PFSK-1 (cell line): ENCODE measurements around the gene SHISAL1.

Experiments
- FOXP2 ChIP-seq: optimal IDR thresholded peaks from 2 replicates; pipeline ENCODE3; 2011; ENCODE audit warnings: borderline replicate concordance, control low read depth, inconsistent platforms; ENCODE audit not compliant: insufficient read depth; ENCODE audit errors: extremely low read length, extremely low read depth
- POLR2AphosphoS5 ChIP-seq: IDR thresholded peaks from 2 replicates; pipeline ENCODE4 v1.6.1; 2012; ENCODE audit warnings: low read depth, mild to moderate bottlenecking, control low read depth, low read length, moderate library complexity
- REST ChIP-seq, 2 experiments: IDR thresholded peaks; 2 replicates each; pipeline versions ENCODE4 v1.6.1 to v1.8.0; 2011 to 2012; ENCODE audit warnings: low read depth in 2 of 2, low read length in 2 of 2, control low read depth in 1 of 2, inconsistent platforms in 1 of 2, mild to moderate bottlenecking in 1 of 2, moderate library complexity in 1 of 2; ENCODE audit not compliant: insufficient read depth in 1 of 2
- SIN3A ChIP-seq: IDR thresholded peaks from 2 replicates; pipeline ENCODE4 v1.6.1; 2012; ENCODE audit warnings: mild to moderate bottlenecking, low read length, moderate library complexity, borderline replicate concordance; ENCODE audit not compliant: insufficient read depth
- TAF1 ChIP-seq: IDR thresholded peaks from 2 replicates; pipeline ENCODE4 v1.6.1; 2012; ENCODE audit warnings: low read length, control low read depth, borderline replicate concordance; ENCODE audit not compliant: insufficient read depth

Gene SHISAL1

GRCh38 chr22:44307509-44308169 is 5.1 kb downstream of the SHISAL1 start:
- TF ChIP-seq REST (IDR thresholded peaks at IDR 0.05; ENCODE audit: insufficient read depth in 1 of 2, low read depth in 2 of 2, low read length in 2 of 2) (no peak), TAF1 (no peak), FOXP2 (no peak), SIN3A (no peak), POLR2AphosphoS5 (no peak)

DNA sequence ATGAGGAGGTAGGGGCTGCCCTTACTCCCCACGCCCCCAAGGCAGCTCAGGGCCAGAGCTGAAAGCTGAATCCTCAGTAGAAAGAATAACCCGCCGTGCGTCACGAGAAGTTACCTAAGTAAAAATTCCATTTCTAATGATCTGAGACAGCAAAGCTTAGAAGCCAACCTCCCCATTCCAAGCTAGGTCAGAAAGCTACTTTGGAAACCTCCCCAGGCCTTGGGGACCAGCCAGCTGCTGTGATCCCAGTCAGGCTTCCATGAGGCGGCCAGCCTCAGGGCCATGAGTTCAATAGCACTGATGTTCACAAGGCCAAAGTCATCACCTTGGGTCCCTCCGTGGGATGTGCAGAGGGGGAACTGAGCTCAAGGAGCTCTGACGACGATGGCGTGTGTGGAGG is 6.9 kb downstream of the SHISAL1 start:
- no peak for TF ChIP-seq POLR2AphosphoS5
- no peak for TF ChIP-seq REST (IDR thresholded peaks at IDR 0.05; ENCODE audit: insufficient read depth in 1 of 2, low read depth in 2 of 2, low read length in 2 of 2)
- no peak for TF ChIP-seq SIN3A
- no peak for TF ChIP-seq FOXP2
- TF ChIP-seq TAF1, result no peak

DNA sequence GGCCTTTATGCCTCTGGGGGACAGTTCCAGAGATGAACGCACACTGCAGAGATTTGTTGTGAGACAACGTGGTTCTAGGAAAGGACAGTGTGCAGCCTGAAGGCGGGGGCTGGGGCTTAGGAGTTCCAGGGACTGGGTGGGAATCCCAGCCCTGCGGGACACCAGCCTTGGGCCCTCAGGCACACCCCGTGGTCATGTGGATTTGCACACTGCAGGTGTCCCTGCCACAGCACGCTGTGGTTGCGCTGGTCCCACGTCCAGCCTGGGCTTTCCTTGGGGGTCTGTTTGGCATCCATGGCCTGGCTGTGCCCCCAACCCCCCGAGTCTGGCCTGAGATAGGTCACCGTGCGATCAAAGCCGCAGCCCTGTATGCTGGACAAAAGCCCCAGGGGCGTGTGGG is 7.3 kb downstream of the SHISAL1 start:
- TF ChIP-seq FOXP2 (no peak), REST (IDR thresholded peaks at IDR 0.05; ENCODE audit: insufficient read depth in 1 of 2, low read depth in 2 of 2, low read length in 2 of 2) (no peak), TAF1 (no peak), SIN3A (no peak), POLR2AphosphoS5 (no peak)

DNA sequence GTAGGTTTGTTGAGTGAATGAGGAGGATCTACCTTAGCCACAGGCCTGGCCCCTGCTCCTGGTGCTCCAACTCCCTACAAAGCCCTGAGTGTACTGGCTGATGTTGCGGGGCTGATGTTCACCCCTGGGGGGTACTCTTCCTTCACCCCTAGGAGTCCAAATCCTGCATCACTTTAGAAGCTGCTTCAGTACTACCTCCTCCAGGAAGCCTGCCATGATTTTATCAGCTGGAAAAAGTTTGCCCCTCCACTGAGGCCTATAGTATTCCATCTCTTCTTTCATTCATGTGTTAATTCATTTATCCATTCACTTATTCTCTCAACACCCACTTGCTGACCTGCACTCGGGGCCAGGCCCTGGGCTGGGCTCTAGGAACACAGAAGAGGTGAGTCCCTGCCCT is 7.8 kb downstream of the SHISAL1 start:
- no peak for TF ChIP-seq REST (IDR thresholded peaks at IDR 0.05; ENCODE audit: insufficient read depth in 1 of 2, low read depth in 2 of 2, low read length in 2 of 2)
- no peak for TF ChIP-seq POLR2AphosphoS5
- TF ChIP-seq TAF1, result no peak
- no peak for TF ChIP-seq SIN3A
- no peak for TF ChIP-seq FOXP2
